IPS-20b (cell line): Measurements from ENCODE around the gene PCBP4.

Source experiments
- H3K27ac ChIP-seq: one replicate; pipeline ENCODE4 v1.5.1; 2013; ENCODE audit warnings: low read length
- H3K27me3 ChIP-seq: 2 replicates; pipeline ENCODE4 v1.6.1; 2013; ENCODE audit warnings: mild to moderate bottlenecking, low read length, inconsistent platforms; ENCODE audit not compliant: insufficient read depth
- H3K36me3 ChIP-seq: 2 replicates; pipeline ENCODE4 v1.6.1; 2013; ENCODE audit warnings: low read depth, mild to moderate bottlenecking, inconsistent platforms, low read length, moderate library complexity; ENCODE audit not compliant: insufficient read depth
- H3K4me1 ChIP-seq: 2 replicates; pipeline ENCODE4 v1.6.1; 2013; ENCODE audit warnings: mild to moderate bottlenecking, control low read depth, inconsistent platforms, low read length, moderate library complexity; ENCODE audit not compliant: insufficient read depth
- H3K4me3 ChIP-seq: 2 replicates; pipeline ENCODE4 v1.5.1; 2013; ENCODE audit warnings: mild to moderate bottlenecking, low read length, inconsistent platforms
- H3K9ac ChIP-seq: 2 replicates; pipeline ENCODE4 v1.6.1; 2013; ENCODE audit warnings: low read depth, mild to moderate bottlenecking, inconsistent platforms, low read length, moderate library complexity
- H3K9me3 ChIP-seq: 2 replicates; pipeline ENCODE4 v1.6.1; 2013; ENCODE audit warnings: mild to moderate bottlenecking, low read depth, low read length, inconsistent platforms; ENCODE audit not compliant: insufficient read depth

PCBP4 gene

DNA sequence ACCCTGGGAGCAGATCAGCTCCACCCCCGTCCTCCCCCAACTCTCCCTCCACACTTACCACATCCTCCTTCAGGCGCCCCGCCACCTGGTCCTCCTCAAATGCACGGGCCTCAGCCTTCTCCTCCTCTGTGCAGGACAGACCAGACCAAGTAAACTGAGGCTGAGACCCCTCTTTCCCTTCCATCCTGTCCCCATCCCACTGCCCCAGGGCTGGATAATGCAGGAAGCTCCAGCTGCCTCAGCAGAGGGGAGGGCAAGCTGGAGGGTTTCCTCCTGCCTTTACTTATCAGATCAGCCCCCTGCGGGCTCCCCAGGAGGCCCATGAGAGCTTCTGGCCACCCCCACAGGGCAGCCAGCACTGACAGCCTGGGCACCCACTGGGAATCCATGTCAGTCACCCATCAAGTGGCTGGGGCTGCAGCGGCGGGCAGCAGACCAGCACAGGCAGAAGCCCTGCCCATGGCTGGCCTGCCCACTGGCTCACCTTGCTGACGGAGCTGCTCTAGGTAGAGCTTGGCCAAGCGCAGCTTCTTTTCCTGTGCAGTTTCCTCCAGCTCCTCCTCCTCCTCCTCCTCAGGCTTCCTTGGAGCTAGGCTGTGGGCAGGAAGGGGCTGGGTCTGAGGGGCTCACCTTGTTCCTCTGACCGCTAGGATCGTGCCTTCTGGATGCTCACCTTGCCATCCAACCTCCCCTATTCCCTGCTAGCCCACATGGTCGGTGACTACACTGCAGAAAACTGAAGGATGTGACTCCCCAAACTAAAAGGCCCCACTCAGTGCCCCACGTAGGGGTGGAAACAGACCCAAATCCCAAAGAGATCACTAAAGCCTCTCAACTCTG, 29.4 kb downstream of the PCBP4 start:
- no peaks in the 10 kb centered on the region for H3K4me1 ChIP-seq
- H3K9me3 ChIP-seq, result no peaks in the 10 kb centered on the region
- H3K27ac ChIP-seq, result no peak overlapping the region
- peaks cover 76% of the 10 kb centered on the region for H3K36me3 ChIP-seq
- no peak overlapping the region for H3K9ac ChIP-seq
- no peak overlapping the region for H3K4me3 ChIP-seq
- peaks cover 4% of the 10 kb centered on the region; the same call in 1 of the 2 replicates for H3K27me3 ChIP-seq

DNA sequence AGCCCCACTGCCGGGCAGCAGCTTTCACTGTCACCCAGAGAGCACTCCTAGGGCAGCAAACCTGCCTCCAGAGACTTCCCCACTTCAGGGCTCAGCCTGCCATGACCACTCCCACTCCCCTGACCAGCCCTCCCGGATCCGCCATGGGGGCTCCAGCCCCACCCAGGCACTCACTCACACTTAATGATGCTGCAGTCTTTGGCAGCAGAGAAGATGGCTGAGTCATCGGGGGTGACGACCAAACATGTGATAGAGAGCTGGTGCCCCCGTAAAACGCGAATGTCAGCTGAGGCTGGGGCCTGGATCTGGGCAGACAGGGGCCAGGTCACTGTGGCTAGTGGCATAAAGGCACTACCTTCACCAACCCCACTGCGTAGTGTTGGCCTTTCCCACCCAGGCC, 30.2 kb downstream of the PCBP4 start:
- no peak overlapping the region for H3K4me3 ChIP-seq
- H3K9me3 ChIP-seq, result no peaks in the 10 kb centered on the region
- no peaks in the 10 kb centered on the region for H3K4me1 ChIP-seq
- H3K36me3 ChIP-seq, result peaks cover 81% of the 10 kb centered on the region
- H3K27ac ChIP-seq, result no peak overlapping the region
- H3K27me3 ChIP-seq, result no peaks in the 10 kb centered on the region
- no peak overlapping the region for H3K9ac ChIP-seq

GRCh38 chr3:51935886-51936755, 31.1 kb downstream of the PCBP4 start:
- H3K4me1 ChIP-seq, result no peaks in the 10 kb centered on the region
- no peak overlapping the region for H3K27ac ChIP-seq
- no peaks in the 10 kb centered on the region for H3K27me3 ChIP-seq
- peaks cover 85% of the 10 kb centered on the region for H3K36me3 ChIP-seq
- no peak overlapping the region for H3K9ac ChIP-seq
- no peak overlapping the region for H3K4me3 ChIP-seq
- no peaks in the 10 kb centered on the region for H3K9me3 ChIP-seq

DNA sequence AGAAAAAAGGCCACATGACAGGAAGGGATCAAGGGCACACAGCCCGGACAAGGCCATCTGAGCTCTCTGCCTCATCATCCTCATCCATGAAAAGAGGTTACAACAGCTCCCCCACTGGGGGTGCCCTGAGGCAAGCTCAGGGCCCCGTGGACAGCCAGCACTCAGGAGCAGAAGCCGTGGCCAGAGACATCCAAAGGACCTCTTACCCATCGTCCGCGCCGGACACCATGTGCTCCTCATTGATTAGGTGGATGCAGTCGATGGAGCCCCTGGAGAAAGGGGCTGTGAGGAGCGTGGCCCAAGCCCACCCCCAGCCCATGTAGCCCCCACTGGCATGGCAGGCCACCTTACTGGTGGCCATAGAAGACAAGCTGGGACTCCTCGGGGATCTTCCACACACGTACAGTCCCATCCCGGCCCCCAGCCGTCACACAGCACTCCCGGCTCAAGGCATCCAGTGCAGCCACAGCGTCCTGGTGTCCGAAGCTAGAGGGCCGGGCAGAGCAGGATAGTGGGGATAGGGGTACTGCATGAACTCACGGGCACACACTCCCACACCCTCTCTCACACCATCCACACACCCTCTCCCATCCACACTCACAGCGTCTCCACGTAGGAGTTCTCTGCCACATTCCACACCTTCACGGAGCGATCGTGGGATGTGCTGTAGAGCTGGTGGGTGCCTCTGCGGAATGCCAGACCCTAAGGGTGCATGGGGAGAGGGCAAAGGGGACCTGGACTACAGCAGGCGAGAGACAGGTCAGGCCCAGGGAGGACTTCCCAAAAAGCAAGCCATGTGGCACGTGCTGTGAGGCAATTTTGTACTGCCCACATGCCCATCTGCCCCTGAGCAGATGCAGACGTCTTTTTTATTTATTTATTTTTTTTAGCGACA, 32.0 kb downstream of the PCBP4 start:
- H3K36me3 ChIP-seq, result peaks cover 83% of the 10 kb centered on the region
- H3K4me1 ChIP-seq, result no peaks in the 10 kb centered on the region
- no peak overlapping the region for H3K9ac ChIP-seq
- no peaks in the 10 kb centered on the region for H3K27me3 ChIP-seq
- H3K27ac ChIP-seq, result no peak overlapping the region
- H3K9me3 ChIP-seq, result no peaks in the 10 kb centered on the region
- no peak overlapping the region for H3K4me3 ChIP-seq

GRCh38 chr3:51934139-51934850, 33.0 kb downstream of the PCBP4 start:
- no peaks in the 10 kb centered on the region for H3K27me3 ChIP-seq
- H3K9me3 ChIP-seq, result no peaks in the 10 kb centered on the region
- H3K36me3 ChIP-seq, result peaks cover 74% of the 10 kb centered on the region
- H3K4me1 ChIP-seq, result no peaks in the 10 kb centered on the region
- H3K4me3 ChIP-seq, result no peak overlapping the region
- no peak overlapping the region for H3K9ac ChIP-seq
- no peak overlapping the region for H3K27ac ChIP-seq

DNA sequence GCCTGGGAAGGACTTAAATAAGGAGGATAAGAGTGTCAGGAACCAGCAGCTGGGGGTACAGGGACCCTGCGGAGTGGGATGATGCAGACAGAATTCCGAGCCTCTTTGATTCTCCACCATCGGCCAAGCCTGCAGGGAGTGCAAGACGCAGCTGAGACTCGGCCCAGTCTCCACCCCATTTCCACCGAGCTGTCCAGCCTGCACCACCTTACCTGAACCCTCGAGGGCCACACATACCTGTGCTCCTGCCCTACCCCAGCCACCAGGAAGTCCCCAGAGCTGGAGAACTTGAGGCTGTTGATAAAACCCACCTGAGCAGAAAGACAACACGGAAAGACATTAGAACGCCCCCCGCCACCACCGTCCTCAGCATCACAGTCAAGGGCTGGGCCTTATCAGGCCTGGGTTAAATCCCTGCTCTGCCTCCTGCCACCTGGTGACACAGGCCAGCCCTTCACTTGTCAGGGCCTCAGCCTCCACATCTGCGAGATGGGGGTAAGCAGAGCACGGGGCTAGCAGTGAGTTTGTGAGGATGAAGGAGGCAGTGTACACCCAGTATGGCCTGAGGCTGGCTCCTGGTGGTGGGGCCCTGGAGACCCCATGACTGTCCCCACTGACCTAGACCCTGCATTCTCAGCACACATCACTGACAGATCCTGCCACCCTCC, 33.6 kb downstream of the PCBP4 start:
- H3K27ac ChIP-seq, result no peak overlapping the region
- H3K4me1 ChIP-seq, result no peaks in the 10 kb centered on the region
- no peak overlapping the region for H3K4me3 ChIP-seq
- no peak overlapping the region for H3K9ac ChIP-seq
- no peaks in the 10 kb centered on the region for H3K27me3 ChIP-seq
- peaks cover 67% of the 10 kb centered on the region for H3K36me3 ChIP-seq
- H3K9me3 ChIP-seq, result no peaks in the 10 kb centered on the region

DNA sequence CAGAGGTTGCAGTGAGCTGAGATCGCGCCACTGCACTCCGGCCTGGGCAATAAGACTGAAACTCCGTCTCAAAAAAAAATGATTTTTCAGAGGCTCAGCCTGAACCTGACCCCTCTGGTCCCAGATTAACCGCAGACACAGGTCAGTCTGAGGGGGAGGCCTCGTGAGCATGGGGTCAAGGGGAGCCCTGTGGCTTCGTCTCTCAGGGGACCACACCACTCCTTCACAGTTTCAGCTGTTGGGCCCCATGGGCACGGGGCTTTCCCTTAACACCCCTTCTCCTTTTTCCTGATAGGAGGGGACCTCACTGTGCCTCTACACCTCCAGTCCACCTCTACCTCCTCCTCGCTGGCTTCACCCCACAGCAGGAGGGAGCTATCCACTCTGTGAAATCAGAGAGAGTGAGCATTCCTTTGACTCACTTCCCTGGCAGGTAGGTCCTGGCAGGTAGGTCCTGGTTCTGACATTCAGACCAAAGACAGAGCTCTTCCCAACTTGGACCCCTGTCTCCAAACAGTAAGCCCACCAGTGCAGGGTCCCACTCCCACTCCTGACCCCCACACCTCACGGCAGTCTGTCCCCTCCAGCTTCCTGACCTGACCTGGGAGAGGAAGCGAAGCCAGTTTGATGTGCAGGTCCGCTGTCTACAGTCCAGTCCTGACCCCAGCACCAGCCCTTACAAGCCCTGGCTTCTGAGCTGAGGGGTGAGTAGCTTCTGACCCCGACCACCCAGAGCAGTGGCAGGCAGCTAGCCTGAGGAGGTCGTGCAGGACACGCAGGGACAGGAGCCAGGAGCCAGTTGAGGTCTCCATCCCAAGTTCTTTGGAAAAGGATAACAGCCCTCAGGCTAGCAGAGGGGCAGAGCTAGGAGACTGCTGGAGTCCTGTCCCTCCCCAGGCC, 34.5 kb downstream of the PCBP4 start:
- Histone ChIP-seq H3K27ac (no peak overlapping the region), H3K4me3 (no peak overlapping the region), H3K9me3 (no peaks in the 10 kb centered on the region), H3K4me1 (no peaks in the 10 kb centered on the region), H3K9ac (no peak overlapping the region), H3K36me3 (peaks cover 58% of the 10 kb centered on the region), H3K27me3 (no peaks in the 10 kb centered on the region)

GRCh38 chr3:51931756-51932155, 35.5 kb downstream of the PCBP4 start:
- Histone ChIP-seq H3K27ac (no peak overlapping the region), H3K4me3 (no peak overlapping the region), H3K9ac (no peak overlapping the region), H3K27me3 (no peaks in the 10 kb centered on the region), H3K36me3 (peaks cover 48% of the 10 kb centered on the region), H3K9me3 (no peaks in the 10 kb centered on the region), H3K4me1 (no peaks in the 10 kb centered on the region)

DNA sequence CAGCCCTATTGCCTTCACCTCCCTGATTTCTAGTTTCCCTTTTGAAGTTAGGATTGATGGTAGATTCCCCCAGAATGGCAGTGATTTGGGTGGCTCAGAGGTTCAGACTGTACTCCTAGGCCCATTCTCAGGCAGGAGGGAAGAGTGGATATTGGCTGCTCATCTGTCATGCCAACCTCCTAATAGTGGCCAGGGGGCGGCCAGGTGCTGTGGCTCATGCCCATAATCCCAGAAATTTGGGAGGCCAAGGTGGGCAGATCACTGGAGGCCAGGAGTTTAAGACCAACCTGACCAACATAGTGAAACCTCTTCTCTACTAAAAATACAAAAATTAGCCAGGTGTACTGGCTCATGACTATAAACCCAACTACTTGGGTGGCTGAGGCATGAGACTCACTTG, 36.8 kb downstream of the PCBP4 start:
- Histone ChIP-seq H3K27me3 (no peaks in the 10 kb centered on the region), H3K4me3 (no peak overlapping the region), H3K9me3 (no peaks in the 10 kb centered on the region), H3K9ac (no peak overlapping the region), H3K36me3 (peaks cover 35% of the 10 kb centered on the region), H3K4me1 (no peaks in the 10 kb centered on the region), H3K27ac (no peak overlapping the region)

- Histone ChIP-seq H3K27ac (no peak overlapping the region), H3K9me3 (no peaks in the 10 kb centered on the region), H3K27me3 (no peaks in the 10 kb centered on the region), H3K4me1 (no peaks in the 10 kb centered on the region), H3K4me3 (no peak overlapping the region), H3K36me3 (peaks cover 26% of the 10 kb centered on the region), H3K9ac (no peak overlapping the region)
Measured at GRCh38 chr3:51929420-51930003, 37.7 kb downstream of the PCBP4 start.
